ENCODE measurements around the gene C16orf46. TPM values are rescaled to one million over a fixed set of nuclear protein-coding genes. Genes with fewer than 3 reads are reported as not detected.

C16orf46 gene
- polyA plus RNA-seq, 1 of the 3 experiments (the other 2 are of a cell fraction) = 1.5 TPM

- Histone ChIP-seq H3K4me1 (ENCODE audit: control insufficient read depth in 1 of 2, insufficient read depth in 2 of 2, low read depth in 1 of 2, low read length in 1 of 2) (no peaks in the 10 kb centered on the region), H3K9me2 (no peaks in the 10 kb centered on the region), H3K4me3 (ENCODE audit: low read depth in 2 of 2, low read length in 1 of 2) (no peak overlapping the region), H3K27me3 (ENCODE audit: insufficient read depth) (no peaks in the 10 kb centered on the region), H3K4me2 (no peak overlapping the region), H3K9me3 (no peaks in the 10 kb centered on the region), H4K20me1 (ENCODE audit: insufficient read depth) (no peaks in the 10 kb centered on the region), H2AFZ (ENCODE audit: low read depth) (no peak overlapping the region), H3K9ac (no peak overlapping the region), H3K36me3 (replicated peaks in 1 of 2; ENCODE audit: control insufficient read depth in 1 of 2, insufficient read depth in 2 of 2, low read length in 1 of 2) (no peaks in the 10 kb centered on the region), H3K79me2 (ENCODE audit: insufficient read depth) (no peaks in the 10 kb centered on the region), H3F3A (replicated peaks; ENCODE audit: insufficient read depth) (no peaks in the 10 kb centered on the region), H3K27ac (ENCODE audit: low read depth in 2 of 2, low read length in 1 of 2) (no peak overlapping the region)
- ChIA-PET CTCF (no interaction called here), POLR2A (no interaction called here)
- WGBS (ENCODE audit: low lambda C conversion rate) = 87% methylated on average over 10 of the region's 10 CpGs
- TF ChIP-seq FOSL2 (IDR thresholded peaks at IDR 0.05; ENCODE audit: borderline replicate concordance, low read depth) (no peak), RFX5 (IDR thresholded peaks at IDR 0.05; ENCODE audit: low read length) (no peak), EZH2phosphoT487 (IDR thresholded peaks at IDR 0.05; ENCODE audit: borderline replicate concordance, low read depth) (no peak), YY1 (IDR thresholded peaks at IDR 0.05; ENCODE audit: low read depth) (no peak), PBX3 (IDR thresholded peaks at IDR 0.05) (no peak), MAX (IDR thresholded peaks at IDR 0.05; ENCODE audit: low read depth) (no peak), FOXJ3 (CRISPR knock-in tag; IDR thresholded peaks at IDR 0.05) (no peak), CTCF (IDR thresholded peaks at IDR 0.05) (no peak), REST (IDR thresholded peaks at IDR 0.05; ENCODE audit: low read depth, low read length) (no peak)
- no peak for DNase-seq
Measured at GRCh38 chr16:81061307-81061640, 15.8 kb downstream of the C16orf46 start.

Measured in SK-N-SH (cell line).